ENCODE data around the gene TIGD1.

TIGD1 gene

GRCh38 chr2:232569541-232569940, 19.2 kb upstream of the TIGD1 start:
- no peak for DNase-seq

GRCh38 chr2:232568161-232568560, 17.8 kb upstream of the TIGD1 start:
- no peak for DNase-seq

GRCh38 chr2:232567721-232568120, 17.4 kb upstream of the TIGD1 start:
- no peak for DNase-seq

- DNase-seq: no peak
Measured at GRCh38 chr2:232563580-232563979, 13.2 kb upstream of the TIGD1 start.

- DNase-seq: no peak
Measured at GRCh38 chr2:232562515-232563151, 12.3 kb upstream of the TIGD1 start.

GRCh38 chr2:232556426-232556825, 6.1 kb upstream of the TIGD1 start:
- no peak for DNase-seq

GRCh38 chr2:232551776-232552175, 1.4 kb upstream of the TIGD1 start:
- no peak for DNase-seq

GRCh38 chr2:232551250-232551638, 887 bp upstream of the TIGD1 start:
- no peak for DNase-seq

- DNase-seq: no peak
Measured at GRCh38 chr2:232549655-232550353, 553 bp downstream of the TIGD1 start.

- DNase-seq: no peak
Measured at GRCh38 chr2:232547991-232548390, 2.4 kb downstream of the TIGD1 start.

GRCh38 chr2:232545511-232546375, 4.6 kb downstream of the TIGD1 start:
- no peak for DNase-seq

- no peak for DNase-seq
Measured at GRCh38 chr2:232544674-232545073, 5.7 kb downstream of the TIGD1 start.

- no peak for DNase-seq
Measured at GRCh38 chr2:232543928-232544631, 6.3 kb downstream of the TIGD1 start.

- no peak for DNase-seq
Measured at GRCh38 chr2:232543491-232543890, 6.9 kb downstream of the TIGD1 start.

- DNase-seq: no peak
Measured at GRCh38 chr2:232542715-232543467, 7.5 kb downstream of the TIGD1 start.

- DNase-seq: no peak
Measured at GRCh38 chr2:232541961-232542714, 8.2 kb downstream of the TIGD1 start.

- DNase-seq: no peak
Measured at GRCh38 chr2:232541195-232541960, 9.0 kb downstream of the TIGD1 start.

- no peak for DNase-seq
Measured at GRCh38 chr2:232540441-232541041, 9.8 kb downstream of the TIGD1 start.

GRCh38 chr2:232539298-232540231, 10.8 kb downstream of the TIGD1 start, which contains the start of gene CHRNG:
Gene CHRNG (plus strand): TSS chr2:232539692. CDS start chr2:232539748, 56 bp downstream.
- no peak for DNase-seq

Data from NCI-H1436 treated with DMSO at 0.1 percent for 48 hours (cell line).